DOHH2 (cell line): ENCODE data around the gene SPOCK1.

Experiments
- H3F3A ChIP-seq: fragments of 200-600 bp; sonication (generic), shearing (Covaris generic); 2 replicates; pipeline ENCODE4 v1.6.0; 2016; ENCODE audit warnings: antibody characterized with exemption, mild to moderate bottlenecking; ENCODE audit not compliant: control insufficient read depth, insufficient read depth
- H3K27ac ChIP-seq: fragments of 200-600 bp; sonication (generic); 2 replicates; pipeline ENCODE4 v1.5.1; 2014; ENCODE audit warnings: low read depth, mild to moderate bottlenecking, low read length, moderate library complexity
- H3K27me3 ChIP-seq: fragments of 200-600 bp; sonication (generic); 2 replicates; pipeline ENCODE4 v1.6.1; 2014; ENCODE audit warnings: mild to moderate bottlenecking, low read length, mixed read lengths; ENCODE audit not compliant: control insufficient read depth
- H3K36me3 ChIP-seq: fragments of 200-600 bp; sonication (generic); 2 replicates; pipeline ENCODE4 v1.6.1; 2014; ENCODE audit warnings: mild to moderate bottlenecking, low read length, moderate library complexity, mixed read lengths; ENCODE audit not compliant: control insufficient read depth
- H3K4me1 ChIP-seq: fragments of 200-600 bp; sonication (generic); 2 replicates; pipeline ENCODE4 v1.6.1; 2014; ENCODE audit warnings: mild to moderate bottlenecking, low read length, mixed read lengths; ENCODE audit not compliant: control insufficient read depth
- H3K4me2 ChIP-seq: fragments of 200-600 bp; sonication (generic); 2 replicates; pipeline ENCODE4 v1.6.0; 2014; ENCODE audit warnings: mild to moderate bottlenecking, low read length, moderate library complexity
- H3K4me3 ChIP-seq: fragments of 200-600 bp; sonication (generic); 2 replicates; pipeline ENCODE4 v1.5.1; 2014; ENCODE audit warnings: mild to moderate bottlenecking, low read length, mixed read lengths
- H3K79me2 ChIP-seq: fragments of 200-600 bp; sonication (generic); 2 replicates; pipeline ENCODE4 v1.6.1; 2014; ENCODE audit warnings: mild to moderate bottlenecking, low read length, mixed read lengths; ENCODE audit not compliant: control insufficient read depth
- H3K9me2 ChIP-seq: fragments of 200-600 bp; sonication (generic); replicated peaks from 2 replicates; pipeline ENCODE4 v1.6.1; 2014; ENCODE audit warnings: mild to moderate bottlenecking, low read length, mixed read lengths; ENCODE audit not compliant: control insufficient read depth
- H3K9me3 ChIP-seq: fragments of 200-600 bp; sonication (generic); 2 replicates; pipeline ENCODE4 v1.6.1; 2014; ENCODE audit warnings: antibody characterized with exemption, low read length, mixed read lengths; ENCODE audit not compliant: control insufficient read depth, insufficient read depth
- H4K20me1 ChIP-seq: fragments of 200-600 bp; sonication (generic); 2 replicates; pipeline ENCODE4 v1.6.0; 2014; ENCODE audit warnings: low read depth, mild to moderate bottlenecking, antibody characterized with exemption, low read length, moderate library complexity; ENCODE audit not compliant: control insufficient read depth, insufficient read depth
- EZH2phosphoT487 ChIP-seq: fragments of 200-600 bp; sonication (generic); IDR thresholded peaks from 2 replicates; pipeline ENCODE4 v1.6.1; 2017; ENCODE audit warnings: borderline replicate concordance, mild to moderate bottlenecking, antibody characterized with exemption, low read length, moderate library complexity, mixed read lengths
- TF ChIP-seq, protein P1 (sequence below): fragments of 200-600 bp; sonication (generic); IDR thresholded peaks from one replicate; pipeline ENCODE4 v1.5.1; 2014; ENCODE audit warnings: antibody characterized with exemption, mild to moderate bottlenecking, low read depth, low read length; ENCODE audit not compliant: poor library complexity, severe bottlenecking

SPOCK1 gene

DNA sequence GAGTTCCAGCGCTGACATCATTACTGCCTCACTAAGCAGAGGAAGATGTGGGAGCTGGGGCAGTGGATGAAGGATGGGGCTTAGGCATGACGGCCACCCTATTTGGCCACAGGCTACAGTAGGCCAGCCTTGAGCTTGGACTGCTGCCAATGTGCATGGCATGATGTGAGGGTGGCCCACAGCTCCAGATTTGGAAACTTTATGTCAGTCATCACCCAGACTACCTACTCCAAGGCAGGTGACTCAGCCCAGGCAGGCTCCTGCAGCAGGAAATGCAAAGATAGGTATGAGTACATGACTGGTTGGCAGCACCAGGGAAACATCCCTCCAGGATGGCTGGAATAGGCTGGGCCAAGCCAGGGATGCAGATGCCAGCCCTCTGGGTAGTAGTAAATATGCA, 303.6 kb downstream of the SPOCK1 start:
- Histone ChIP-seq H3K4me2 (no peak overlapping the region), H3K36me3 (no peaks in the 10 kb centered on the region), H3K79me2 (no peaks in the 10 kb centered on the region), H3K4me1 (no peaks in the 10 kb centered on the region), H3K27ac (no peak overlapping the region), H4K20me1 (no peaks in the 10 kb centered on the region), H3F3A (no peaks in the 10 kb centered on the region), H3K4me3 (no peak overlapping the region), H3K27me3 (no peaks in the 10 kb centered on the region), H3K9me3 (no peaks in the 10 kb centered on the region), H3K9me2 (no peaks in the 10 kb centered on the region)
- TF ChIP-seq, protein P1, sequence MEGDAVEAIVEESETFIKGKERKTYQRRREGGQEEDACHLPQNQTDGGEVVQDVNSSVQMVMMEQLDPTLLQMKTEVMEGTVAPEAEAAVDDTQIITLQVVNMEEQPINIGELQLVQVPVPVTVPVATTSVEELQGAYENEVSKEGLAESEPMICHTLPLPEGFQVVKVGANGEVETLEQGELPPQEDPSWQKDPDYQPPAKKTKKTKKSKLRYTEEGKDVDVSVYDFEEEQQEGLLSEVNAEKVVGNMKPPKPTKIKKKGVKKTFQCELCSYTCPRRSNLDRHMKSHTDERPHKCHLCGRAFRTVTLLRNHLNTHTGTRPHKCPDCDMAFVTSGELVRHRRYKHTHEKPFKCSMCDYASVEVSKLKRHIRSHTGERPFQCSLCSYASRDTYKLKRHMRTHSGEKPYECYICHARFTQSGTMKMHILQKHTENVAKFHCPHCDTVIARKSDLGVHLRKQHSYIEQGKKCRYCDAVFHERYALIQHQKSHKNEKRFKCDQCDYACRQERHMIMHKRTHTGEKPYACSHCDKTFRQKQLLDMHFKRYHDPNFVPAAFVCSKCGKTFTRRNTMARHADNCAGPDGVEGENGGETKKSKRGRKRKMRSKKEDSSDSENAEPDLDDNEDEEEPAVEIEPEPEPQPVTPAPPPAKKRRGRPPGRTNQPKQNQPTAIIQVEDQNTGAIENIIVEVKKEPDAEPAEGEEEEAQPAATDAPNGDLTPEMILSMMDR = no peak
- TF ChIP-seq EZH2phosphoT487 = no peak

DNA sequence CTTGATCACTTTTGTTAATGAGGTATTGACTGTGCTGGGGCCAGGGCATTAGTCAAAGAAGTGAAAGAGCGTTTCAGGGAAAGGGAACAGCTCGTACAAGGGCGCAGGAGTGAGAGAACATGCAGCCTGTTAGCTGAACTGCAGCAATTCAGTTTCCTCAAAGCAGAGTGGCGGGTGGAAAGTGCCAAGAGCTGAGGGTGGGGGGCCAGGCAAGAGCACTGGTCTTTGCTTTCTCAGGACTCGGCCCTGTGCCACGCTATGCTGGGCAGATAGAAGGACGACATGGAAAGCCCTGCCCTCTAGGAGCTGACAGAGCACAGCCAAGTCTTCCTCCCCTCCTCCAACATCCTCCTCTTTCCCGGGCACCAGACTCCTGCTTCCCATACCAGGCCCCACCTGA, 304.8 kb downstream of the SPOCK1 start:
- no peaks in the 10 kb centered on the region for H3K9me2 ChIP-seq
- H3F3A ChIP-seq = no peaks in the 10 kb centered on the region
- no peaks in the 10 kb centered on the region for H3K36me3 ChIP-seq
- H3K27me3 ChIP-seq = no peaks in the 10 kb centered on the region
- H3K27ac ChIP-seq = no peak overlapping the region
- H3K4me1 ChIP-seq = no peaks in the 10 kb centered on the region
- no peaks in the 10 kb centered on the region for H3K79me2 ChIP-seq
- no peaks in the 10 kb centered on the region for H3K9me3 ChIP-seq
- no peak overlapping the region for H3K4me3 ChIP-seq
- no peak for TF ChIP-seq EZH2phosphoT487
- TF ChIP-seq, protein P1 = no peak
- H3K4me2 ChIP-seq = no peak overlapping the region
- H4K20me1 ChIP-seq = no peaks in the 10 kb centered on the region

DNA sequence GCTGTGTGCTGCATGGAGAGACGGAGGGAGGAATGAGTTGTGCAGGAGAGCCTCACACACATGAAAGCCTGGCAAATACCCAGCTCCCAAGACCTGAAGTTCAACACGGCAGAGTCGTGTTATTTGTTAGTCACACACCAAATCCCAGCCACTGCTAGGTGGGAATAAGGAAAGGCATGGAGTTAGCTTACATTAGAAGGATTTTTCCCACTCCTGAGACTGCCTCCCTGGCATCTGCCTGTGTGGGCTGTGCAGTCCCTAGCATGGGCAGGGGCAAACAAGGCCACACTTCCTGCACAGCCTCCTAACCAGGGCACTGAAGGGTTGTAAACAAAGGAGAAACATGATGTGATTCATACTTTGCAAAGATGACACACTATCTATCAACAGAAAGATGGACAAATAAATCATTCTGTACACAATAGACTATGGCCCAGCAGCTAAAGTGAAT, 306.8 kb downstream of the SPOCK1 start:
- H3F3A ChIP-seq = no peaks in the 10 kb centered on the region
- TF ChIP-seq EZH2phosphoT487 = no peak
- TF ChIP-seq, protein P1 = no peak
- H3K36me3 ChIP-seq = no peaks in the 10 kb centered on the region
- no peaks in the 10 kb centered on the region for H3K9me2 ChIP-seq
- H3K4me1 ChIP-seq = no peaks in the 10 kb centered on the region
- H4K20me1 ChIP-seq = no peaks in the 10 kb centered on the region
- no peak overlapping the region for H3K27ac ChIP-seq
- no peaks in the 10 kb centered on the region for H3K27me3 ChIP-seq
- H3K9me3 ChIP-seq = no peaks in the 10 kb centered on the region
- no peak overlapping the region for H3K4me2 ChIP-seq
- no peak overlapping the region for H3K4me3 ChIP-seq
- H3K79me2 ChIP-seq = no peaks in the 10 kb centered on the region

GRCh38 chr5:137191179-137191578, 307.9 kb downstream of the SPOCK1 start:
- no peak overlapping the region for H3K4me3 ChIP-seq
- H3F3A ChIP-seq = no peaks in the 10 kb centered on the region
- no peak overlapping the region for H3K27ac ChIP-seq
- H3K4me1 ChIP-seq = no peaks in the 10 kb centered on the region
- H4K20me1 ChIP-seq = no peaks in the 10 kb centered on the region
- H3K79me2 ChIP-seq = no peaks in the 10 kb centered on the region
- no peaks in the 10 kb centered on the region for H3K9me2 ChIP-seq
- no peaks in the 10 kb centered on the region for H3K36me3 ChIP-seq
- H3K27me3 ChIP-seq = no peaks in the 10 kb centered on the region
- TF ChIP-seq, protein P1 = no peak
- TF ChIP-seq EZH2phosphoT487 = no peak
- H3K9me3 ChIP-seq = no peaks in the 10 kb centered on the region
- H3K4me2 ChIP-seq = no peak overlapping the region
